GM10847 (cell line): Measurements from ENCODE around the gene CACNA2D3.

Source experiments
- POLR2A ChIP-seq: IDR thresholded peaks from 2 replicates; pipeline ENCODE4 v1.6.1; 2011; ENCODE audit not compliant: insufficient read length; ENCODE audit errors: extremely low read depth

CACNA2D3 gene

DNA sequence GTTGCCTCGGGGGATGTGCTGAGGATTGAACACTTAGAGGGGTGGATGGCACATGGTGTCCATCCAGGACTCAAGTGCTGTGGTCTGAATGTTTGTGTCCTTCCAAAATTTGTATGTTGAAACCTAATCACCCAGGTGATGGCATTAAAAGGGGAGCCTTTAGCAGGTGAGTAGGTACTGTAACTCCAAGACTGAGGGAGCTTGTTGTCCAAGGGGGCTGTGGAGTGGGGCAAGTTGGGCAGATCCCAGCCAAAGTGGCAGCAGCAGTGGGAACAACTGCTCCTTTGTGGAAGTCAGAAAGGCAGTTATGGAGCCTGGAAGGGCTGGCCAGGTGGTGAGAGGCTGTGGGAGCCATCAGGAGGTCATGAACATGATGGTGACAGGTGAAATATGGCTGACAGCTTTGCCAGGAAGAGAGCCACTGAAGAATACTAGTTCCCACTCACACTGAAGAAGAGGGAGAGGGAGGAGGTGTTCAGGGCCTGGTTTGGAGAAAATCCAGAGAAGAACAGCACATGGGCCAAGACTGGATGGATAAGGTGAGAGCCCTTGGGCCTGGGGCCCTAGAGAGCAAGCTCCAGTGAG lies 385.6 kb downstream of the CACNA2D3 start:
- no peak for TF ChIP-seq POLR2A

DNA sequence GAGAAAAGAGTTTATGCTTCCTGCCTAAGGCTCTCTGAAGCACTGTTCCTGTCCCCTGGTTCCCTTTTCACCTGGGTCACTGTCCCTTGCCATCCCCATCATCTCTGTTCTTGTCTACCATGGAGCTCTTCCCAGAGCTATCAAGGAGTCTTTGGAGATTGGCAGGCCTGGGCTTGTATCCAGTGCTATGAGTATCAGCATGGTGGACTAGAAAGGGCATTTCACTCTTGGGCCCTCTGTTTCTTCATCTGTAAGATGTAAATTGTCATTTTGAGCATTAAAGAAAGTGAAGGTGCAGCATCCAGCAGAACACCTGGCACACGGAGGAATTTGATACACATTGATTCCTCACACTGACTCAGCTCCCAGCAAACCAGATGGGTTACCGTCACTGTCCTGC lies 388.2 kb downstream of the CACNA2D3 start:
- TF ChIP-seq POLR2A, result no peak

DNA sequence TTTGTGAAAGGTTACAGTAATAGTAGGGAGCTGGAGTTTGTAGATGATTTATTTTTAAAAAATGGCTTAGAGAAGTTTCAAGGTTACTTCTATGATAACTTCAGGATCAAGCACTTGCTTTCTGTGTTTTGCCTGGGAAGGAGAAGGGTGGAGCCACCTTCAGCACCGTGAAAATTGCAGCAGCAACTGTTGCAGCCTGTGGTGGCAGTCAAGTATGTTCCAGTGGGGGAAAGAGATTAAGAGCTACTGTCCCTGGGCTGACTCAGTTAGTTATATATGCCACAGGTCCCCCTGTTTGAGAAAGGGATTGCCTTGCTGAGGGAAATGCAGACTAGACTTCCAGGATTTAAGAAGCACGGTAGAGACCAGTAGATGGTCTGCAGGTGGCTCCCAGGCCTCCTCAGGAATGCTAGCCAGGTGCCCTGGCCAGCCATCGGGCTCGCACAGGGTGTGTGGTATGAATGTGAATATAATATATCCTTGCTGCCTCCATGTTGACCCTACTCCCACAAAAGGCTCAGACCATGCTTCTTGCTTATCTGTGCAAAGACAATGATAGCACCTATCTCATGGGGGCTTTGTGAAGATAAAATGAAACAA lies 389.5 kb downstream of the CACNA2D3 start:
- no peak for TF ChIP-seq POLR2A

DNA sequence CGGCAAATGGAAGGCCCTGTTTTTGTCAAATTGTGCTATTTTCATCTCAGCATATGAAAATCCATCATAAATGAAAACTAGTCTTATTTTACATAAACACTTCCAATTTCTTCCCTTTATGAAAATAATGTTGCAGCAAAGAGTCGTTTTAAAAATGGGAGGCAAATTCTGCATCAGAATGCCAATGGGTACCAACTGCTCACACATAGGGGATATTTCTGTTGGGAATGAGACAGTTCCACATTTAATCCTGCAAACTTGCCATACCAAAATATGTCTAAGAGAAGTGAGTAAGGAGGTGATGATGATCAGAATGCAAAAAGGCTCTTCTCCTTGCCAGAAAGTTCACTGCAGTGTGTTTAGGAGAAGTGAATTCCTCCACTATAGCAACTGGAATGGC lies 391.7 kb downstream of the CACNA2D3 start:
- TF ChIP-seq POLR2A, result no peak

DNA sequence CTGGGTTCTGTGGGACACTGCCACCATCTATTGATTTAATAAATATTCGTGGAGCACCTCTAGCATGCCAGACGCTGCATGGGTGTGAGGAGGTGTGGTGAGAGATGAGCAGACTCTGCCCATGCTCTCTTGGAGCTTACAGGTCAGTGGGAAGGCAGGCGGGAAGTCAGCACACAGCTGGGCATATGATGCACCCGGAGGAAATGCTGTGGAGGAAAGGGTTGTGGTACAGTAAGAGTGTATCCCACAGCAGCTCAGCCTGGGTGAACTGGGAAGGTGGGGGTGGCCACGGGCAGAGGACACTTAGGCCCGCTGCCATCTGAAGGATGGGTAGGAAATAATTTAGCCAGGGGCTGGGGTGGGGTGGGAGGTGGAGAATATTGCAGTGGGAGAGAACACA lies 392.1 kb downstream of the CACNA2D3 start:
- no peak for TF ChIP-seq POLR2A

DNA sequence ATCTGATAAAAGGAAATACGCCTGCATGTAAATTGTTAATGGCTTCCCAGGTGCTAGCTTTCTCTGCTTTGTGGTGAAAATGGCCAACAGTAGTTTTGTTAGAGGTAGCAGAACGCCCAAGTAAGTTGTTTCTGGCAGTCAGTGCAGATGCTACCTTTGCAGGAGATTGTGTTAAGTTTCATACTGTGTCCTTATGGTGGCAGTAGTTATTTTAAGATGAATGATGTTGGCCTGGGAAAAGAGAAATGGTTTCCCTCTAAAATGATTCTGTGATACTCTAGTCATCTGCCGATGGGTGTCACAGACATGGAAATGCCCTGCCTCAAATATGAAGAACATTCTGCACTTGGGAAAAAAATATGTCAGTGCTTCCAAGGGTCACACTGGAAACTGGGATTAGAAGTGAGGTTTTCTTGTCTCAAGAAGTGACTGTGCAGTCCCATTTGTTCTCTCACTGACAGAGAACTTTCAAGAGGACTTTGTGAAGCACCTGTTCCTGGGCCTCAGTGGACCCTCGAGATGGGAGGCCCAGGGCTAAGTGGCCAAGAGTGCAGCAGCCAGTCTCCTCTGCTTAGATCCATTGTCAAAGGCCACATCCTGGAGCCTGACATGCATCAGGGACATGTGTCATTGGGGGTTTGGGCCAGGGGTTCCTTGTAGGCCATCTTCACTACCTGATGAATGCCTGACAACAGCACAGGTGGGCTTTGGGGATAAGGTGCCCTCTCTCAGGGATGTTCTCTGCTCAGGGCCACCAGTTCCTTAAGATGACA lies 393.3 kb downstream of the CACNA2D3 start:
- no peak for TF ChIP-seq POLR2A

DNA sequence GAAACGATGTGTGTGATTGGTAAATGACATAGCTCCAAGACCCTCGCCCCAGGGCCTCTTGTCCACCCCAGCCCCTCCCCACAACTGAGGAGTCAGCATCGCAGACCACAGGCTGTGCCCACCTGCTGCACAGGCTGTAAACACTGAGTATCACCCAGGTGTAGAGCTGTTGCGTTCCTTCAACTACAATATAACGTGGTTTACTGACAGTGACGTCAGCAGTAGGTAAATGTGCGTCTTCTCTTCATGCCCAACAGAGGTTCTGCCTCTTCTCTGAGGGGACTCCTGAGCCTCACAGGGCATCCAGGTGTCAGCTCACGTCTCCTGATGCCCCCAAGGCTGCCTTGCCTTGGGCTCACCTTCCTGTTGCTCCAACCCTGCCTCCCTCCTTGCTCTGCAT lies 395.1 kb downstream of the CACNA2D3 start:
- no peak for TF ChIP-seq POLR2A

DNA sequence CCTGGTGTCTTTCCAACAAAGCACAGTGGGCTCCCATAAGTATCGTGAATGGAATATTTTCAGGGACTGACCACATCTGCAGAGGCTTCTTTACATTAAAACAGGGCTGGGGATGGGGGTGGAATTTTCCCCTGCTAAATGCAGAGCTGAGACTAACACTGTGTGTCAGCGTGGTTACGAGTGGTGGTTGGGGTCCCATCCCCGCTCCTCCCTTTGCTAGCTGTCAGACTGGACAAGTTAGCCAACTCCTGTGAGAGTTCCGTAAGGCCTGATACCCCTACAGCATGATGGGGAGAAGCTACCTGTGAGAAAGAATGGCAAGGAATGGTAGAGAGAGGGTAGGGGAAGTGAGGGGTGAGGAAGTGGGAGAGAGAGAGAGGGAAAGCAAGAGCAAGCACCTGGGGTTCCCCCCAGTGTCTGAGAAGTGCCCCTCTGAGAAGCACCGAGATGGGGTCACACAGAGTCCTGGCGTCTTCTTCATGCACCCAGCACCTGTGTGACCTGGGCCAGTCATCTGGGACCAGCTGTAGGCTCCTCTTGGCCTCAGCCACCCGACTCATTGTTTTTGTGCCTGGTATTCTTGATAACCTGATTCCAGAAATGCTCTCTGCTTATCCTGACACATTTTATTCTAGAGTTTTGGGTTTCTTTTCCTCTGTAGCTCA lies 395.8 kb downstream of the CACNA2D3 start:
- no peak for TF ChIP-seq POLR2A

DNA sequence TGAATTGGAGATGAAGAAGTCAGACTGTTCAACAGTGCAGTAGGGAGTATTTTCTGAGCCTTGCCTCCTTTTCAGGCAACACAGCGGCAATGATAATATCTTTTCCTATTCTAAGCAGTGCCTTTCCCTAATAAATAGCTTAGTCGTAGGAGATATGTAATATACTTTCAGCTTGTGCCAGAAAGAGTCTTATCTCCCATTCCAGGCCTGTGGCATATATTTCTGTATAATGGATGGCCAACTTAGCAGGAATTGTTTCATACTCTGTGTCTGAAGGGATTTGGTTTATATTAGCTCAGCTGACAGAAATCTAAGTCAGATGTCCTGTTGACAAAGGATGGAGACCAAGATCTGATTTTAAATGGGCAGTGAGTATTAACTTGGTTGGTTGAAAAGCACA lies 397.1 kb downstream of the CACNA2D3 start:
- TF ChIP-seq POLR2A, result no peak

DNA sequence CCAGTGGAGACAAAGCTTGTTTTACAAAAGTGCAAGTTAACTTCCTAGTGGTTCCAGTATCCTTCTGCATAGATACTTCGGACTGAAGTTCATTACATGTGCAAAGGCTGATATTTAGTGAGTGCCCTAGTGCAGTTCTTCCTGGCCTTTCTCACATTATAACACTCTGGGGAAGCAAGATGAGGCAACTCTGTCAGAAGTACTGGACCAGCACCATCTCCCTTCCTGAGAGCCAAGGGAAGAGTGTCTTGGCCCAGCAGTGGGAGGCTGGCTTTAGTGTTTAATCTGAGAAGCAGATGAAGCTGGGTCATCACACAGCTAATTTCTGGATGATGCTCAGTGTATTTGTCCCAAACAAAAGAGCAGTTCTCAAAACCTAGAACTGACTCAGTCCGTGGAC lies 397.7 kb downstream of the CACNA2D3 start:
- TF ChIP-seq POLR2A, result no peak

DNA sequence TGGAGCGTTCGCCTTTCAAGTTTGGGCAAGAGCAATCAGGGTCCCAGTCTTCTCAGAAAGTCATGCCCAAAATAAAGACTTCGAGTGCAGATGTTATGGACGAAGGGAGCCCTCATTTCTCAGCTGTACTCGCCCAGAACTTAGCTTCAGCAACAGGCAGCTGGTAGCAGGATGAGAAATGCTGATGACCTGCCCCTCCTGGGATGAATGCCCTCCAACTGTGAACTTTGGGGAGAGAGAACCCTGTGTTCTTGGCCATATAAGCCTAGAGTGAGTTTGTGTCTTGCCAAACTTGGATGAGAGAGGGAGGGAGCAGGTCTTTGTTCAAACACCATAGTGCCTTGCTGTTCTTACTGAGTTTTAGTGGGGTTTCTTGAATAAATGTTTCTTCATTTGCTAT lies 405.2 kb downstream of the CACNA2D3 start:
- TF ChIP-seq POLR2A, result no peak

DNA sequence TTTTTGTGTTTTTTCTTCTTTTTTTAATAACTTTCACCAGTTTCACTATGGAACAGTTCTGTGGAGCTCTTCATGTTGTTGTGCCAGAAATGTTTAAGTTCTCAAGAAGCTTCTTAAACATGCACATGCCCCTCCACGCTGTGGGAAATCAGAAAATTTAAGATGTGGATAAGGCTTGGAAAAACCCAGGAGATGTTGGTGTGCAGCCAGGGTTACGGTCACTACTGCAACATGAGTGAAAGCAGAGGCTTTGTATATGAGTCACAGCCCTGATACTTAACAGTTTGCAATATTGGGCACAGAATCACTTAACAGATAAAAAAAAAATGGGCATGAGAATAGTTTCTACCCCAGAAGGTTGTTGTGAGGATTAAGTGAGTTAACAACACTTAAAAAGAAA lies 405.6 kb downstream of the CACNA2D3 start:
- no peak for TF ChIP-seq POLR2A

DNA sequence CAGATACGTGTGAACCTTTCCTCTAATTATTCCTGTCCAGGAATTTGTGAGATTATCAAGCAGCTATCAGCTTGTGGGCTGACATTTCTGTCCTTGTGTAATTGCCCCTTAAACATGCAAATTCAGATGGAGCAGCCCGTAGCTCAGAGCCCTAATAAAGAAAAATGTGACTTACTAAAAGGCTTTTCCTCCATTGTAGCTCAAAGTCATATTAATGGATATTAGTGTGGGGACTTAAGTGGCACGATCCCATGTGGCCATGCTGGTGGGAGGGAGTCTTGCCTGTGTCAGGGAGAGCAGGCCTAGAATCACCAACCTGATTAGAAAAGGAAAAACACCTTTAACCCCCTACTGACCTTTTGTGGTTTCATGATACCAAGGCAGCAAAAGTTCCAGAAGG lies 406.3 kb downstream of the CACNA2D3 start:
- no peak for TF ChIP-seq POLR2A

DNA sequence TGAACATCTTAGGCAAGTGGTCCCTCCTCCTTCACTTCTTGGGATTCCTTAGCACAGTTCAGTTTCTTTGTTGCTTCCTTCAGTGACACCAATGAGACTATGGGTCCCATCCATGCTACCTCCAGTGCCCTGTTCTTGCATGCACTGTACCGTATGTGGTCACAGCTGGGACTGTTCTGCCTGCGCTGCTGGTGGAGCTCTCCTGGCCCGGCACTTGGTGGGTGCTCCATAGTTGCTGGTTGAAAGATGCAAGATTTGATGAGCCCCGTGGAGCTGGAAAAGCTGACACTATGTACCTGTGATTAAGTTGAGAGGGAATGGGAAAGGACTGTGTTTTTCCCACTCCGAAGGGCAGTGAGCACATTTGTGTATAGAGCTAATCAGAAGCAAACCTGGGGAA lies 407.7 kb downstream of the CACNA2D3 start:
- TF ChIP-seq POLR2A, result no peak

DNA sequence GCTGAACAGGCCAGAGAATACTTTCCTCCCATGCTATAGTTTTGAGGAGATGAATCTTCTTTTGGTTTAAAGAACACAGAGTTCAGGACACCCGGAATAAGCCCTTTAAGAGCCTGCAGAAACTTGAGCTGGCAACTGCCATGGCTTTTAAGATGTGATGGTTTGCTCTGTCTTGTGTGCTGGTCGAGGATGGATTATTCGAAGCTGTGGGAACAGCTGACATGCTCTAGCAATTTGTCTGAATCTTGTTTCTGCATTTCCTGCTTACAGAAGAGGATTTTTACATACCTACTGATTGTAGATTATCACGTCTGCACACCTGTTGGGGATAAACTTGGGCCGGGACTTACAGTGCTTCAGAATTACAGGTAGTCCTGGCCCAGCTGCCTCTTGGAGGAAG lies 408.6 kb downstream of the CACNA2D3 start:
- no peak for TF ChIP-seq POLR2A

DNA sequence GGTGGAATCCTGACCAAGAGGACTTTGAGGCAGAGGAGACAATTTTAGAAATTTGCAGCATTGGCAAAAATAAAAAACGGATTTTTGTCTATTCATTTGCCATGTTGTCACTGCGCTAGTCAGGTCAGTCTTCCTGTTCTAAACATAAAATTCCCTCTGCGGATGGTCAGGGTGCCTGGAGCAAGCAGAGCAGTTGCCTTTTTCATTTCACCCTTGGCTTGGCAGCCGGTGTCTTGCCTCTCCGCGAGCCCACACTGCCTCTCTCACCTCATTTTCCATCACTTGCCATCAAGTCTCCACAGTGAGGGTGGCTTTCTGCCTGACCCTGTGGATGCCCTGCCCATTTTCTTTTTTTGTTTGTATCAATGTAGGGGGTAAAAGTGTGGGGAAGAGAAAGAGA lies 409.4 kb downstream of the CACNA2D3 start:
- TF ChIP-seq POLR2A, result no peak

DNA sequence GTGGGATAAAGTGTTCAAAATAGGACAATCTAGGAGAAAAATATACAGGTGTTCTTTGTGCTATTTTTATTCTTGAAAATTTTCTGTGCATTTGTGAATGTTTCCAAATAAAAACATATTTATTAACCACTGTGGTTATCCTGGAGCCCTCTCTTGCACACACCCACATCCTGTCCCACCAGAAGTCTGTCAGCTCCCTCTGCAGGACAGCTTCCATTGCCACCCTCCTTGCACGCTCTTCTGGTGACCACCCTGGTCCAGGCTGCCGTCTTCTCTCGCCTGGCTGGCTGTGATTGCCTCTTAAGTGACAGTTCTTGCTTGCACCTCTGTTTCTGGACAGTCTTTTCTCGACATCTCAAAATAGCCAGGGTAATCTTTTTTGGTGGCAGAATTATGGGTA lies 411.5 kb downstream of the CACNA2D3 start:
- no peak for TF ChIP-seq POLR2A

DNA sequence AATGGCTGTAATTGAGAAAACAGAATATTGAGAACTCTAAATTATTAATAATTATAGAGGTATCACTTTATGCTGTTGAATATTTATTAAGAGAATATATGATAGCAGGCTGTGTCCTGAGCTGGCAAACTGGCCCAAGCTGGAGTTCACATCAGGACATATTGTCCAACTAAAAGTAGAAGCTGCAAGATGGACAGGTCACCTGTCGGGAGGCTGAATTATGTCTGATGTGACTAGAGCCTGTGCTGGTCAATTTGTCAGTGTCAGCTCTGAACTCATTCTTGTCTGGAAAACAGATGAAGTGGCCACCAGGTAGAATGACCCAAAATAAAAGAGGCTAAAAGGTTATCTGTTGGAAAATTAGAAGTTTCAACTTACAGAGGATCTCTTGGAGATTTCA lies 413.3 kb downstream of the CACNA2D3 start:
- no peak for TF ChIP-seq POLR2A
